GM12864 (cell line): Measurements from ENCODE around the gene DDC.

ENCODE experiments used
- DNase-seq: peaks from one replicate; pipeline ENCODE4 v3.0.0-alpha.2; 2011; ENCODE audit warnings: low read depth
- H3K4me3 ChIP-seq: 2 replicates; pipeline ENCODE4 v1.5.1; 2011; ENCODE audit warnings: mild to moderate bottlenecking, low read depth, low read length, control low read depth
- TF ChIP-seq, protein P1 (sequence below): IDR thresholded peaks from 2 replicates; pipeline ENCODE4 v1.5.1; 2011; ENCODE audit warnings: low read depth, mild to moderate bottlenecking, moderate library complexity, low read length, control low read depth, inconsistent platforms; ENCODE audit errors: missing control alignments

The DDC gene

DNA sequence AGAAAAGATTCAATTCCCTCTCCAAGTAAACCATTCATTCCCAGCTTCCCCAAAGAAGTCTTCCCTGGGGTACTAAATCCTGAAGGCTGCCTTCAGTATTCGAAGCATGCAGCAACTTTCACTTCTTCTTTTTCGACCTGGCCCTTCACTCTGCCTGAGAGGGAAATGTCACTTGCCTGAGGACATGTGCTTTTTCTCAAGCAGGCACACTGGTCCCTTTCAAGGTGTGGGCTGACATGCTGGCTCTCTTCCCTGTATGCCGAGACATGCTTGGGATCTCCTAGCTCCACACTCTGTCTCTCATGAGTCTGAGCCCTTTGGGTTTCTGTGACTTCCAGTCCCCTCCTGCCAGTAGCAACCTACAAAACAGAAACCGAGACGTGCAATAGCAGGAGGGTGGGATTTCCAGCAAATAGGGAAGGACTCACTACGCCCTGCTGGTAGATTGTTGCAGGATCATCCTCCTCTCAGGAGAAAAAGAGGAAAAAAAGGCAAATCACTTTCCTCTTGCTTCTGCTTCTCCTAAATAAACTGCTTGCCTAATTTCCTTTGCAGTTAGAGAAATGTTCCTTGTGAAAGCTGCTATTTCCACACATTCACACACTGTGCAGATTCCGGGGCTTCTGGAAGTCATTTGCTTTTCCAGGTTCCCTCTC lies 148.6 kb downstream of the DDC start:
- DNase-seq = peak; percentile 49
- TF ChIP-seq, protein P1, sequence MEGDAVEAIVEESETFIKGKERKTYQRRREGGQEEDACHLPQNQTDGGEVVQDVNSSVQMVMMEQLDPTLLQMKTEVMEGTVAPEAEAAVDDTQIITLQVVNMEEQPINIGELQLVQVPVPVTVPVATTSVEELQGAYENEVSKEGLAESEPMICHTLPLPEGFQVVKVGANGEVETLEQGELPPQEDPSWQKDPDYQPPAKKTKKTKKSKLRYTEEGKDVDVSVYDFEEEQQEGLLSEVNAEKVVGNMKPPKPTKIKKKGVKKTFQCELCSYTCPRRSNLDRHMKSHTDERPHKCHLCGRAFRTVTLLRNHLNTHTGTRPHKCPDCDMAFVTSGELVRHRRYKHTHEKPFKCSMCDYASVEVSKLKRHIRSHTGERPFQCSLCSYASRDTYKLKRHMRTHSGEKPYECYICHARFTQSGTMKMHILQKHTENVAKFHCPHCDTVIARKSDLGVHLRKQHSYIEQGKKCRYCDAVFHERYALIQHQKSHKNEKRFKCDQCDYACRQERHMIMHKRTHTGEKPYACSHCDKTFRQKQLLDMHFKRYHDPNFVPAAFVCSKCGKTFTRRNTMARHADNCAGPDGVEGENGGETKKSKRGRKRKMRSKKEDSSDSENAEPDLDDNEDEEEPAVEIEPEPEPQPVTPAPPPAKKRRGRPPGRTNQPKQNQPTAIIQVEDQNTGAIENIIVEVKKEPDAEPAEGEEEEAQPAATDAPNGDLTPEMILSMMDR = peak; percentile 1
- no peak overlapping the region for H3K4me3 ChIP-seq

DNA sequence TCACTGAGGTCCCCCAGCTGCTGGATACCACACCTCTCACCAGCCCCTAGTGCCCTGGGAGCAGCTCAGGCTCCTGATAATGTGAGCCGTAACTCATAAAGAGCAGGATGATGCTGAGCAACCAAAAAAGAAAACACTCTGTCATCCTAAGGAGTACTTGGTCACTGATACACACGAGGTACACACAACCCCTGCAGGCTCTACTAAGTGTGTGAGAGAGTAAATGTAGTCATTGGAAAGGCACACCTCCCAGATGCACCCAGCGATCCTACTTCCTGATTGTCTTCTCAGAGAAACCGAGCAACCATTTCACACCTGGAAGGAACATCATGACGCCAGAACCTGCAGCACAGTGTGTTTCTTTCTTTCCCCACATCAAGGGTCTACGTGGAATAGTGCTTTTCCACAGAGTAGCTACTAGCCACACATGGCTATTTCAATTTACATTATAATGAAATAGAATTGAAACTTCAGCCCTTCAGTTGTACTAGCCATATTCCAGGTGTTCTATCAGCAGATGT lies 149.3 kb downstream of the DDC start:
- no peak overlapping the region for H3K4me3 ChIP-seq
- DNase-seq = no peak
- TF ChIP-seq, protein P1 = no peak

DNA sequence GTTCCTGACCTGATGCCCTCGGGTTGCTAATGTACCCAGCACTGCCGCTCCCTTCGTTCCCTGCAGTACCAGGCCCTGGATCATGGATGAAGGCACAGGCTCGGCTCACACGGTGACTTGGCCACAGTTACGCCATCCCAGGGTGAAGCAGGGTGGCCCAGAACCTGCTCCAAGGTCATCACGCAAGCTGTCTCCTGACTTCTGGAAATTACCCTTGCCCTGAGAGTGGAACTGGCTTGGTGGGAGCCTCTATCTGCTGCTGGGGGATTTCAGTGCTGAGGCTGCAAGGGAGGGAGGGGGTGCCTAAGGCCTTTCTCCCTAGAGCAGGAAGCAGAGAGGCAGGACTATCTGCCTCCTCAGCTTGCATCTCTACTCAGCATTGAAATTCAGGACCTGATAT lies 151.6 kb downstream of the DDC start:
- DNase-seq = no peak
- TF ChIP-seq, protein P1 = no peak
- H3K4me3 ChIP-seq = no peak overlapping the region

DNA sequence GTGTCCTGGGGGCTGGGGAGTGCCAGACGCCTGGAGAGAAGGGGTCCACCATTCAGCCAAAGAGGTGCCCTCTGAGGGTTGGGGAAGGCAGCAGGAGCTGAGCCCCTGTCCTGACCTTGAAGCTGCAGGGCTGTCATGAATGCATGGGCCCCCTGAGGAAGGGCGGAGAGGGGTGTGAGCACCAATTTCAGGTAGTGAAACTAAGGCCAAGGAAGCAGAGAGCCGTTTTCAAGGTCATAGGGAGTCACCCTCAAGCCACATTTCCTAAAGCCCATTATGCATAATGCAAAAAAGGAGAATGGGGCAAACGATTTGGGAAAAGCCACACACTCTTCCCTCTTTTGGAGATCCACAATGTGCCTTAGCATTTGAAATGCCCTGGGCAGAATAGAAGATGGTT lies 152.2 kb downstream of the DDC start:
- no peak for DNase-seq
- no peak overlapping the region for H3K4me3 ChIP-seq
- TF ChIP-seq, protein P1 = no peak

DNA sequence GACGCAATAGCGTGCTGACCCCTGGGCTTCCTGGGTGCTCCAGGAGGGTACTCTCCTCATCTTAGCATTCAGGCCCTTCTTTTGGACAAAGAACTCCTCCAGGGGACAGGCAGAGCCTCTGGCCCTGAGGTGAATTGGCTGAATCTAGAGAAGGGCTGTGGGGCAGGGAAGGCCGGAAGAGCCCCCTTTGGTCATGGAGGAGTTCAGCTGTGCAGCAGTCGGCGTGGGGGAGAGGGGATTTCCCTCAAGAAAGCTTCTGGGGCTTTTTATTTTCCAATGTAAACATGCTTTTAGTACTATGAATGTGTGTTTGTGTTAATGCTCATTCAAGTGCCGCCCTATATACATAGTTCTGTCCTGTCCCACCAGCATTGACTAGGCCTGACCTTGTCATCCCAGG lies 153.9 kb downstream of the DDC start:
- no peak for DNase-seq
- TF ChIP-seq, protein P1 = no peak
- H3K4me3 ChIP-seq = no peak overlapping the region

DNA sequence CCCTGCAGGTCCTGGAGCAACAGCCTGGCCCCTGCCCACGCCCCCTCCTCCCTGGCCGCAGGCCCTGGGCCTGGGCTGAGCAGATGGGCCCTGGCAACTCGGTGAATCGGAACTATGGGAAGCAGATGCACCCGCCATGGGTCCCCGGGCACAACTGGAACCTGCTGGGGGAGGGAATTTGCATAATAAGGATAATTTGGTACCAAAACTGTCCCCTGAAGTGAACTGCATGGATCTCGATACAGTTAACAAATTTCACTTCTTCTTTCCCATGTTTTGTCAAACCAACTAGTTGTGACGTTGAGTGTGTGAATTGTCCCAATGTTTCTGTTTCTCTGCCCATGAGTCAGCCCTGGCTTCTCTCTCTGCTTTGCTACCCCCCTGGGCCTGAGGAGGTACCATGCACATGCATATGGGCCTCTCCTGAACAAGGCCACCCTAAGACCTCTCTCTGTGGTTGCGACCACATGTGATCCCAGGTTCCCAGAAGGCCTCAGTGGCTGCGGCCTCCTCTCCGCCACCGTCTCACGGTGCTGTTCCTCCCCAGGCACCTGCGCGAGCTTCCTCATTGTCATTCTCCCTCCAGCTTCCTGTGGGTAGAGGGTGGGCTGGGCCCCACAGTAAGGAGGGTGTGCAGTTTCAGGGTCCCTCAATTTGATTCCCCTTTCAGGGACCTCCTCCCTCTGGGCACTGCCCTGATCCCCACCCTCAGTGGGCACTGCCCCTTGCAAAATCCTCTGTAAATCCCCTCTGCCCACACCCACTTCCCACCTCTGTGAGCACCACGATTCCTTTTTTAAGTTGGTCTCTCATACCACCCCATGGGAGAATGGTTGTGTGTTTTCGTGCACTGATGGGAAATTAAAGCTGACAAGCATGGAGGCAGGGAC lies 155.1 kb downstream of the DDC start:
- DNase-seq = peak; percentile 41
- no peak overlapping the region for H3K4me3 ChIP-seq
- TF ChIP-seq, protein P1 = no peak
